Neural cell (in vitro differentiated cells): Measurements from ENCODE around the gene HIVEP1. TPM values are rescaled to one million over a fixed set of nuclear protein-coding genes. Genes with fewer than 3 reads are reported as not detected.

Experiments
- H2AFZ ChIP-seq: fragments of 200-600, 300-800 bp; sonication (generic), shearing (Covaris generic); 2 replicates; pipeline ENCODE4 v1.6.0; 2014; ENCODE audit warnings: low read depth, mild to moderate bottlenecking, antibody characterized with exemption, low read length, moderate library complexity
- H3F3A ChIP-seq: fragments of 200-600 bp; shearing (Covaris generic); 2 replicates; pipeline ENCODE4 v1.6.1; 2016; ENCODE audit warnings: mild to moderate bottlenecking, moderate library complexity, mixed read lengths, antibody characterized with exemption, low read length; ENCODE audit not compliant: insufficient read depth, poor library complexity, severe bottlenecking
- H3K27ac ChIP-seq: fragments of 200-600, 300-800 bp; sonication (generic), shearing (Covaris generic); 2 replicates; pipeline ENCODE4 v1.5.1; 2014; ENCODE audit warnings: mild to moderate bottlenecking, low read length, moderate library complexity
- H3K27me3 ChIP-seq: fragments of 300-800, 200-600 bp; sonication (generic), shearing (Covaris generic); 2 replicates; pipeline ENCODE4 v1.6.0; 2014; ENCODE audit warnings: mild to moderate bottlenecking, low read depth, low read length, moderate library complexity; ENCODE audit not compliant: insufficient read depth
- H3K36me3 ChIP-seq: fragments of 300-800, 200-600 bp; sonication (generic), shearing (Covaris generic); 2 replicates; pipeline ENCODE4 v1.5.1; 2014; ENCODE audit warnings: mild to moderate bottlenecking, antibody characterized with exemption, low read length, moderate library complexity; ENCODE audit not compliant: insufficient read depth
- H3K4me2 ChIP-seq: fragments of 300-800, 200-600 bp; sonication (generic), shearing (Covaris generic); 2 replicates; pipeline ENCODE4 v1.6.0; 2014; ENCODE audit warnings: mild to moderate bottlenecking, low read length
- H3K4me3 ChIP-seq: fragments of 300-800, 200-600 bp; sonication (generic), shearing (Covaris generic); 2 replicates; pipeline ENCODE4 v1.5.1; 2014; ENCODE audit warnings: mild to moderate bottlenecking, low read length, moderate library complexity
- H3K79me2 ChIP-seq: fragments of 200-600 bp; shearing (Covaris generic); replicated peaks from 2 replicates; pipeline ENCODE4 v1.6.0; 2014; ENCODE audit warnings: mild to moderate bottlenecking, low read length, moderate library complexity; ENCODE audit not compliant: insufficient read depth
- H3K9ac ChIP-seq: fragments of 300-800, 200-600 bp; sonication (generic), shearing (Covaris generic); 2 replicates; pipeline ENCODE4 v1.6.1; 2016; ENCODE audit warnings: mild to moderate bottlenecking, low read length, mixed read lengths
- H3K9me2 ChIP-seq: fragments of 200-600 bp; shearing (Covaris generic); 2 replicates; pipeline ENCODE4 v1.6.1; 2016; ENCODE audit warnings: mild to moderate bottlenecking, low read length, mixed read lengths; ENCODE audit not compliant: insufficient read depth
- H3K9me3 ChIP-seq: fragments of 200-600, 300-800 bp; sonication (generic), shearing (Covaris generic); 2 replicates; pipeline ENCODE4 v1.6.1; 2016; ENCODE audit warnings: mild to moderate bottlenecking, mixed run types, low read length, moderate library complexity, mixed read lengths
- H4K20me1 ChIP-seq: fragments of 200-600 bp; shearing (Covaris generic); 2 replicates; pipeline ENCODE4 v1.6.1; 2016; ENCODE audit warnings: mild to moderate bottlenecking, mixed run types; ENCODE audit not compliant: insufficient read depth
- CTCF ChIP-seq: fragments of 450-650 bp; IDR thresholded peaks from 2 replicates; pipeline ENCODE4 v1.5.1; 2014; ENCODE audit warnings: antibody characterized with exemption, mild to moderate bottlenecking, moderate library complexity; ENCODE audit not compliant: poor library complexity, severe bottlenecking
- EP300 ChIP-seq: fragments of 450-650 bp; conservative IDR thresholded peaks from 2 replicates; pipeline ENCODE4 v1.6.1; 2014; ENCODE audit warnings: antibody characterized with exemption, mild to moderate bottlenecking, moderate library complexity; ENCODE audit not compliant: poor library complexity, severe bottlenecking
- EZH2 ChIP-seq: fragments of 200-600, 300-800 bp; shearing (Covaris generic), sonication (generic); IDR thresholded peaks from 2 replicates; pipeline ENCODE4 v1.6.1; 2014; ENCODE audit warnings: antibody characterized with exemption, low read length, borderline replicate concordance, mild to moderate bottlenecking; ENCODE audit not compliant: insufficient read depth, poor library complexity, severe bottlenecking
- MXI1 ChIP-seq: fragments of 450-650 bp; conservative IDR thresholded peaks from 2 replicates; pipeline ENCODE4 v1.6.1; 2014; ENCODE audit warnings: antibody characterized with exemption, mild to moderate bottlenecking; ENCODE audit not compliant: poor library complexity, severe bottlenecking
- POLR2AphosphoS5 ChIP-seq: IDR thresholded peaks from 2 replicates; pipeline ENCODE4 v1.6.1; 2012
- RAD21 ChIP-seq: fragments of 450-650 bp; conservative IDR thresholded peaks from 2 replicates; pipeline ENCODE4 v1.6.1; 2014; ENCODE audit warnings: antibody characterized with exemption, mild to moderate bottlenecking, moderate library complexity
- SMC3 ChIP-seq: fragments of 450-650 bp; conservative IDR thresholded peaks from 2 replicates; pipeline ENCODE4 v1.6.1; 2014; ENCODE audit warnings: antibody characterized with exemption, mild to moderate bottlenecking, moderate library complexity; ENCODE audit not compliant: poor library complexity
- TAF1 ChIP-seq: IDR thresholded peaks from 2 replicates; pipeline ENCODE4 v1.6.1; 2012; ENCODE audit warnings: low read depth
- polyA plus RNA-seq: library from polyadenylated mRNA; depleted of rRNA; stranded (reverse); fragments of >200 nt; gene quantifications from 2 replicates; pipeline ENCODE4 v1.2.3, GENCODE V29; 2014
- TF ChIP-seq, protein P1 (sequence below): IDR thresholded peaks from 2 replicates; pipeline ENCODE4 v1.6.1; 2012; ENCODE audit warnings: borderline replicate concordance

Gene HIVEP1
- polyA plus RNA-seq, 1 donor from 2014 or later, result 3.6 TPM

- Histone ChIP-seq H3K27ac (no peak overlapping the region), H3F3A (no peaks in the 10 kb centered on the region), H3K4me3 (no peak overlapping the region)
These were observed 139.3 kb downstream of the HIVEP1 start for GRCh38 chr6:12151433-12151820.

GRCh38 chr6:12152023-12152970 lies 140.2 kb downstream of the HIVEP1 start:
- Histone ChIP-seq H4K20me1 (no peaks in the 10 kb centered on the region), H3K27me3 (no peaks in the 10 kb centered on the region), H3K27ac (no peak overlapping the region), H3K79me2 (no peaks in the 10 kb centered on the region), H2AFZ (no peak overlapping the region), H3K9me2 (no peaks in the 10 kb centered on the region), H3K9me3 (no peaks in the 10 kb centered on the region), H3K36me3 (no peaks in the 10 kb centered on the region), H3F3A (no peaks in the 10 kb centered on the region), H3K4me3 (no peak overlapping the region), H3K9ac (no peak overlapping the region), H3K4me2 (no peak overlapping the region)
- TF ChIP-seq RAD21 (no peak), POLR2AphosphoS5 (no peak), TAF1 (no peak), EP300 (no peak), EZH2 (no peak), SMC3 (no peak), MXI1 (no peak)
- TF ChIP-seq, protein P1, sequence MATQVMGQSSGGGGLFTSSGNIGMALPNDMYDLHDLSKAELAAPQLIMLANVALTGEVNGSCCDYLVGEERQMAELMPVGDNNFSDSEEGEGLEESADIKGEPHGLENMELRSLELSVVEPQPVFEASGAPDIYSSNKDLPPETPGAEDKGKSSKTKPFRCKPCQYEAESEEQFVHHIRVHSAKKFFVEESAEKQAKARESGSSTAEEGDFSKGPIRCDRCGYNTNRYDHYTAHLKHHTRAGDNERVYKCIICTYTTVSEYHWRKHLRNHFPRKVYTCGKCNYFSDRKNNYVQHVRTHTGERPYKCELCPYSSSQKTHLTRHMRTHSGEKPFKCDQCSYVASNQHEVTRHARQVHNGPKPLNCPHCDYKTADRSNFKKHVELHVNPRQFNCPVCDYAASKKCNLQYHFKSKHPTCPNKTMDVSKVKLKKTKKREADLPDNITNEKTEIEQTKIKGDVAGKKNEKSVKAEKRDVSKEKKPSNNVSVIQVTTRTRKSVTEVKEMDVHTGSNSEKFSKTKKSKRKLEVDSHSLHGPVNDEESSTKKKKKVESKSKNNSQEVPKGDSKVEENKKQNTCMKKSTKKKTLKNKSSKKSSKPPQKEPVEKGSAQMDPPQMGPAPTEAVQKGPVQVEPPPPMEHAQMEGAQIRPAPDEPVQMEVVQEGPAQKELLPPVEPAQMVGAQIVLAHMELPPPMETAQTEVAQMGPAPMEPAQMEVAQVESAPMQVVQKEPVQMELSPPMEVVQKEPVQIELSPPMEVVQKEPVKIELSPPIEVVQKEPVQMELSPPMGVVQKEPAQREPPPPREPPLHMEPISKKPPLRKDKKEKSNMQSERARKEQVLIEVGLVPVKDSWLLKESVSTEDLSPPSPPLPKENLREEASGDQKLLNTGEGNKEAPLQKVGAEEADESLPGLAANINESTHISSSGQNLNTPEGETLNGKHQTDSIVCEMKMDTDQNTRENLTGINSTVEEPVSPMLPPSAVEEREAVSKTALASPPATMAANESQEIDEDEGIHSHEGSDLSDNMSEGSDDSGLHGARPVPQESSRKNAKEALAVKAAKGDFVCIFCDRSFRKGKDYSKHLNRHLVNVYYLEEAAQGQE, result no peak

More at GRCh38 chr6:12151433-12151820, 139.3 kb downstream of the HIVEP1 start:
- TF ChIP-seq, protein P1, result no peak
- no peak for TF ChIP-seq POLR2AphosphoS5
- no peak for TF ChIP-seq CTCF
- TF ChIP-seq EZH2, result no peak
- no peak for TF ChIP-seq SMC3
- TF ChIP-seq RAD21, result no peak
- no peak for TF ChIP-seq TAF1
- TF ChIP-seq MXI1, result no peak
- TF ChIP-seq EP300, result no peak
- Histone ChIP-seq H3K4me2 (no peak overlapping the region), H4K20me1 (no peaks in the 10 kb centered on the region), H2AFZ (no peak overlapping the region), H3K27me3 (no peaks in the 10 kb centered on the region), H3K9me2 (no peaks in the 10 kb centered on the region), H3K79me2 (no peaks in the 10 kb centered on the region), H3K9ac (no peak overlapping the region), H3K9me3 (no peaks in the 10 kb centered on the region), H3K36me3 (no peaks in the 10 kb centered on the region)
